GM21423 (cell line): Measurements from ENCODE around the gene SLC13A3.

Experiments used
- ATAC-seq: cut with Tn5 transposase; IDR thresholded peaks from one replicate; pipeline ENCODE4 v1.9.1; 2021; ENCODE audit warnings: mild to moderate bottlenecking, moderate library complexity; ENCODE audit not compliant: unreplicated experiment

Gene SLC13A3

DNA sequence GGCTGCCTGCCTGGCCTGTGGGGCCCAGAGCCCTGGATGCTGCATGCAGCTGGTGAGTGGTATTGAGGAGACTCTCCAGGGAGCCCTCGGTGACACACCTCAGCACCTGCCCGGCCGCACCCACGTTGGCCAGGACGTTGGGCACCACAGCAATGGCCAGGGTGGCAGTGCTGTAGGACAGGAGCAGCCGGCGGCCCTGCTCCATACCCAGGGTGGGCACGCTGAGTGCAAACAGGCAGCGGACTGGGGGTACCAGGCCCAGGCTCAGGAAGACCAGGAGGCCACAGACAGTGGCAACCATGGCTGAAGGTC, 105.5 kb downstream of the SLC13A3 start:
- ATAC-seq: no peak

- no peak for ATAC-seq
Measured at GRCh38 chr20:46545077-46545826, 106.0 kb downstream of the SLC13A3 start.

- ATAC-seq: no peak
Measured at GRCh38 chr20:46544576-46544975, 106.7 kb downstream of the SLC13A3 start.

DNA sequence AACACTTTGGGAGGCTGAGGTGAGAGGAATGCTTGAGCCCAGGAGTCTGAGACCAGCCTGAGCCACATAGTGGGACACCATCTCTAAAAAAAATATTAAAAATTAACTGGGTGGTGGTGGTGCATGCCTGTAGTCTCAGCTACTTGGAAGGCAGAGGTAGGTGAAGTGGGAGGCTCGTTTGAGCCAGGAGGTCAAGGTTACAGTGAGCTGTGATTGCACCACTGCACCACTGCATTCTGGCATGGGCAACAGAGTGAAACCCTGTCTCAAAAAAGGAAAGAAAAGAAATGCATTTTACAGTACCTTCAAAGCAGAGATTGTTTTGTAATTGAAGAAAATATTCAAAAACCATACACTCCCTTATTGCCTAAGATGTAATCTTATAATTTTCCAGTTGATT, 107.3 kb downstream of the SLC13A3 start:
- no peak for ATAC-seq

DNA sequence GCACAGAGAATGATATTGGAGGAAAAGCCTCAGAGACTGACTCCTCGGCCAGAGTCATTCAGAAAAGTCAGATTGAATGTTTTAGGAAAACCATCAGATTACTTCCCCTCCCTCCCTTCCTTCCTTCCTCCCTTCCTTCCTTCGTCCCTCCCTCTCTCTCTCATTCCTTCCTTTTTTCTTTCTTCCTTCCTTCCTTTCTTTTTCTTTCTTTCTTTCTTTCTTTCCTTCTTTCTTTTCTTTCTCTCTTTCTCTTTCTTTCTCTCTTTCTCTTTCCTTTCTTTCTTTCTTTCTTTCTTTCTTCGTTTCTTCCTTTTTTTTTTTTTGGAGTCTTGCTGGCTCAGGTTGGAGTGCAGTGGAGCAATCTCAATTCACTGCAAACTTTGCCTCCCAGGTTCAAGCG, 108.2 kb downstream of the SLC13A3 start:
- ATAC-seq: no peak

- ATAC-seq: no peak
Measured at GRCh38 chr20:46541229-46541935, 109.9 kb downstream of the SLC13A3 start.

DNA sequence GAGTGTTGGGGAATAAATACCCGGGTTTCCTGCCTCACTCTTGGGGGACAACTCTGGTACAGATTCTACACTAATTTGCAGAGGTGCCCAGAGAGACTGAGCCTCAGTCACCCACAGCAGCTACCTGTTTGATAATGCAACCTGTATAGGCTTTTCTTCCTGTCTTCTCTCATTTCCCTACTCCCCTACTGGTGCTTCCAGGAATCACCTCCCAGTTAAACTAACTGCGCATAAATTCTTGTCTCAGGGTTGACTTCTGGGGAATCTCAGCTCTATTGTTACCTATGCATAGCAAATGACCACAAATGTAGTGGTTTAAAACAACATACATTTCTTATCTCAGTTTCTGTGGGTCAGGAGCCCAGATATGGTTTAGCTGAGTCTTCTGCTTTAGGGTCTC, 112.1 kb downstream of the SLC13A3 start:
- no peak for ATAC-seq

GRCh38 chr20:46530640-46531039, 120.6 kb downstream of the SLC13A3 start:
- no peak for ATAC-seq

- ATAC-seq: no peak
Measured at GRCh38 chr20:46523696-46524328, 127.4 kb downstream of the SLC13A3 start.

DNA sequence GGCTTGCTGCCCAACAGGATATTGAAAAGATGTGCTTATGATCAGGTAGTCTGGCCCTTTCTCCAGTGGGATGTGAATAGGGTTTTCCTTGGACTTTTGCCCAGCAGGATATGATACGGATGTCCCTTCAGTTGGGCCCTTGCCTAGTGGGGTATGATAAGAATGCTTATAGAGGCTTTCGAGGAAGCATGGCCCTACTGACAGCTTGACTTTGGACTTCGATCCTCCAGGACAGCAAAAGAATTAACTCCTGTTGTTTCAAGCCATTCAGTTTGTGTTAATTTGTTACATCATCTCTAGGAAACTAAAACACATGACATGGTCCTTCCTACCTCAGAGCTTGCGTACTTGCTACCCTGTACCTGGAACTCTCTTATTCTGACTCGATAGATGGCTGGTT, 128.2 kb downstream of the SLC13A3 start:
- no peak for ATAC-seq

DNA sequence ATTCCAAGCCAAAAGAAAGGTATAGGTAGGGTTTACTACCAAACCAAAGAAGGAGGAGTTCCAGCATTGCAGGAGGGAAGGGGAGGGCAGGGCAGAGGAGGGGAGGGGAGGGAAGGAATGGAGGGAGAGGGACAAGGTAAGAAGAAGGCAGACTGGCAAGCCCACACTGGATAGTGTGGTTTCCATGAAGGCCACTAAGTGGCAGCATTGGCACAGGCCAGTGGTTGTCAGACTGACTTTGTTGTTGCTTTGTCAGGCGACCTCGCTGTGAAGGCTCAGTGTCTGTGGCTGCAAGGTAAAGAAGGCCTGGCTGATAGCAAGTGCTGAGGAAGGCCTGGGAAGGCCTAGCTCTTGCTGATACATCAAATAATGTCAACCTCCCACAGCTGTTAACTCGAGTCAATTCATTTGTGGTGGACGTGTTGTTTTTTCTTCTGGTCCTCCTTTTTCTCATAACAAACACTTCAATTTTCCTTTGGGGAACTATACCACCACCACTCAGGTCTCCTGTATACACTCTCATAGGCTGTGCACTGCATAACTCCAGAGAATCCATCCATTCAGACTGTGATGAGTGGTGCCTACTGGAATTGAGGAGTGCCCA, 130.2 kb downstream of the SLC13A3 start:
- ATAC-seq: no peak

DNA sequence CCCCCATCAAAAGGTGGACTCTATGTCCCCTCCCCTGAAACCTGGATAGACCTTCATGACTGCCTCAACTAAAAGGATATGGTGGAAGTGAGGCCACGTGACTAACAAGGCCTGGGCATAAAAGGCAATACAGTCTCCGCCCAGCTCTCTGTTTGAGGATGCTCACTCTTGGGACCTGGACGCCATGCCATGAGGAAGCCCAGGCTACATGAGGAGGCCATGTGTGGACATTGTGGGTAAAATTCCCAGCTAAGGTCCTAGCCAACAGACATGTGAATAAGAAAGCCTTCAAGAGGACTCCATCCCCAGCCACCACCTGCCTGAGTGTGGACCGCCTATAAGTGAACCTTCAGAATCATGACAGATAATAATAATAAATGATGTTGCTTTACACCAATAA, 130.7 kb downstream of the SLC13A3 start:
- no peak for ATAC-seq

GRCh38 chr20:46519471-46520068, 131.7 kb downstream of the SLC13A3 start:
- no peak for ATAC-seq

DNA sequence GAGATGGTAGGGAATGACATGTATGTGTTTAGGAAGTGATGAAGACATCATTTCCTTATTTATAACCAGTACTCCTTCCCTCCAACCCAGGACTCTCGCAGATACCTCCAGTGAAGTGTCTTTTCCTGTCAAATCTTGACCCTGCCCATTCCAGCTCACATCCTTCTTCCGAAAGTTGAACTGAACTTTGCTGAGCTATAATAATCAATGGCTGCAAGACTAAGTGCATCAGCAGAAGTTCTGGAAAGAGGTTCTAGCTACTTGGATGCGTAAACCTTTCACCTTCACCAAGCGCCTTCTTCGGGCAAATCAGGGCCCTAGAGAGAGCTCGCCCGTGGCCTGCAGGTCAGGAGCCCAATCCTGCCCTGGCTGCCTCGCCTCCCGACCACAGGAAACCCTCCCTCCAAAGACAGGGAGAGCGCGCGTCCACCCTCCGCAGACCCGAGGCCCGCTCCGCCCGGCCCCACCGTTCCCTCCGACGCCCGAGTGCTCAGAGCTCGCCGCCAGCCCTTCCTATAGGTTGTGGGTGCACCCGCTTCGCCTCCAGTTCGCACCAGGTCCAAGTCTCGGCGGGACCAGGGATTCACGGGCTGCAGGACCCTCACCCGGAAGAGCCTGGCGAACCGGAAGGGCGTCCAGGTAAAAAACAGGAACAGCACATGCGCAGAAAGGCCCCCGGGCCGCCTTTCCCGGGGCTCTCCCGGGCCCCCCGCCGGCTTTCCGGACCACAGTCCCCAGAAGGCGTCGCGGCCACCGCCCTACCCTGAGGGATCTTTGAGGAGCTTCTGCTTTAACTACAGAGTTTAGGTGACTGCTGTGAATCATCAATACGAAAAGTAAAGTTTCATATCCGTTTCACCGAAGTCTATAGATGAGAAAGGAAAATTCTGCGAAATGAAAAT, 138.1 kb downstream of the SLC13A3 start, which contains the start of gene ZNF334:
Gene ZNF334, minus strand, starts transcription at position 617 of the 902 bp plus-strand sequence. CDS start 1,457 bp downstream, outside the sequence.
- ATAC-seq: peak; percentile 84

DNA sequence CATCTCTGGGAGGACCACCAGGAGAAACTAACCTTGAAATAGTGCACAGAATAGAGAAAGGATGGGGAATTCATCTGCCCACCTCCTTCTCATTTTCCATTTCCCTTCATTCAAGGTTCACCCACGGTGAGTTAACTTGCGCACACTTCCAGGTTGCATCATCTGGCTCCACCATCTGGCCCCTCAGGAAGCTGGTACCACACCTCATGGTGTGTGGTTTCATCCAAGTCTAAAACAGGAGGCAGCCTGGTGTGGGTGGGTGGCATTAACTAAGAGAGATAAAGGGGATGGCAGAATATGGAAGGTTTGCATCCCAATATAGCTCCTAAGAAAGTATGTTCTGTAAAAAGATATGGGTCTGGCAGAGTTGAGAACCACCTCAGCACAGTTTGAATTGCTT, 141.7 kb downstream of the SLC13A3 start:
- no peak for ATAC-seq
